ENCODE measurements around the gene CYB561A3. TPM values are rescaled to one million over a fixed set of nuclear protein-coding genes. Genes with fewer than 3 reads are reported as not detected.

Gene CYB561A3
- total RNA-seq, 2 donors from 2014 or later = 17.3 to 22.8 TPM

- no peaks in the 10 kb centered on the region for H3K9me3 ChIP-seq (ENCODE audit: control insufficient read depth, low read length)
- H3K9ac ChIP-seq (ENCODE audit: extremely low read depth, low read length, poor library complexity, severe bottlenecking) = no peak overlapping the region
- no peaks in the 10 kb centered on the region for H3K4me1 ChIP-seq (ENCODE audit: control insufficient read depth, insufficient read depth, low read length)
- no peak overlapping the region for H3K4me3 Mint-ChIP-seq
- no peaks in the 10 kb centered on the region for H3K4me1 Mint-ChIP-seq
- no peak overlapping the region for H3K27ac ChIP-seq (ENCODE audit: low read depth, low read length)
- 89 to 93% methylated on average over 3 to 4 of the region's 4 CpGs for WGBS, 2 experiments (ENCODE audit: insufficient coverage in 1 of 2, insufficient read length in 1 of 2)
- no peaks in the 10 kb centered on the region for H3K27me3 Mint-ChIP-seq (ENCODE audit: insufficient read depth)
- no peak for DNase-seq
- no peaks in the 10 kb centered on the region for H3K9me3 Mint-ChIP-seq
- no peaks in the 10 kb centered on the region for H3K27me3 ChIP-seq (ENCODE audit: control insufficient read depth, insufficient read depth, low read length, poor library complexity, severe bottlenecking)
- TF ChIP-seq CTCF (conservative IDR thresholded peaks at IDR 0.05) = no peak
- no peak overlapping the region for H3K4me3 ChIP-seq (ENCODE audit: low read length)
- H3K27ac Mint-ChIP-seq = no peak overlapping the region
- H3K36me3 ChIP-seq (ENCODE audit: control insufficient read depth, insufficient read depth, low read length) = peaks cover 94% of the 10 kb centered on the region
- H3K36me3 Mint-ChIP-seq (ENCODE audit: low read depth) = peaks cover 36% of the 10 kb centered on the region
Measured at GRCh38 chr11:61309141-61309540, 52.5 kb downstream of the CYB561A3 start.

- no peak for TF ChIP-seq CTCF (conservative IDR thresholded peaks at IDR 0.05)
- no peaks in the 10 kb centered on the region for H3K9me3 ChIP-seq (ENCODE audit: control insufficient read depth, low read length)
- H3K4me1 ChIP-seq (ENCODE audit: control insufficient read depth, insufficient read depth, low read length) = no peaks in the 10 kb centered on the region
- no peak overlapping the region for H3K4me3 Mint-ChIP-seq
- peaks cover 33% of the 10 kb centered on the region for H3K36me3 Mint-ChIP-seq (ENCODE audit: low read depth)
- H3K27me3 ChIP-seq (ENCODE audit: control insufficient read depth, insufficient read depth, low read length, poor library complexity, severe bottlenecking) = no peaks in the 10 kb centered on the region
- H3K27ac ChIP-seq (ENCODE audit: low read depth, low read length) = no peak overlapping the region
- H3K27me3 Mint-ChIP-seq (ENCODE audit: insufficient read depth) = no peaks in the 10 kb centered on the region
- no peaks in the 10 kb centered on the region for H3K9me3 Mint-ChIP-seq
- WGBS, 2 experiments (ENCODE audit: insufficient coverage in 1 of 2, insufficient read length in 1 of 2) = 94 to 95% methylated on average over 1 of the region's 1 CpG
- no peak for DNase-seq
- H3K9ac ChIP-seq (ENCODE audit: extremely low read depth, low read length, poor library complexity, severe bottlenecking) = no peak overlapping the region
- H3K27ac Mint-ChIP-seq = no peak overlapping the region
- no peaks in the 10 kb centered on the region for H3K4me1 Mint-ChIP-seq
- H3K36me3 ChIP-seq (ENCODE audit: control insufficient read depth, insufficient read depth, low read length) = peaks cover 94% of the 10 kb centered on the region
- H3K4me3 ChIP-seq (ENCODE audit: low read length) = no peak overlapping the region
Measured at GRCh38 chr11:61307354-61307753, 54.3 kb downstream of the CYB561A3 start.

GRCh38 chr11:61306221-61306620 lies 55.5 kb downstream of the CYB561A3 start:
- no peaks in the 10 kb centered on the region for H3K9me3 Mint-ChIP-seq
- 97 to 100% methylated on average over 1 of the region's 1 CpG for WGBS, 2 experiments (ENCODE audit: insufficient coverage in 1 of 2, insufficient read length in 1 of 2)
- H3K9me3 ChIP-seq (ENCODE audit: control insufficient read depth, low read length) = no peaks in the 10 kb centered on the region
- H3K27me3 Mint-ChIP-seq (ENCODE audit: insufficient read depth) = no peaks in the 10 kb centered on the region
- no peak overlapping the region for H3K4me3 ChIP-seq (ENCODE audit: low read length)
- no peak overlapping the region for H3K27ac Mint-ChIP-seq
- H3K4me3 Mint-ChIP-seq = no peak overlapping the region
- no peaks in the 10 kb centered on the region for H3K27me3 ChIP-seq (ENCODE audit: control insufficient read depth, insufficient read depth, low read length, poor library complexity, severe bottlenecking)
- peaks cover 36% of the 10 kb centered on the region for H3K36me3 Mint-ChIP-seq (ENCODE audit: low read depth)
- no peaks in the 10 kb centered on the region for H3K4me1 Mint-ChIP-seq
- no peak for DNase-seq
- no peak overlapping the region for H3K27ac ChIP-seq (ENCODE audit: low read depth, low read length)
- H3K4me1 ChIP-seq (ENCODE audit: control insufficient read depth, insufficient read depth, low read length) = no peaks in the 10 kb centered on the region
- TF ChIP-seq CTCF (conservative IDR thresholded peaks at IDR 0.05) = no peak
- H3K36me3 ChIP-seq (ENCODE audit: control insufficient read depth, insufficient read depth, low read length) = peaks cover 94% of the 10 kb centered on the region
- no peak overlapping the region for H3K9ac ChIP-seq (ENCODE audit: extremely low read depth, low read length, poor library complexity, severe bottlenecking)
